Ectodermal cell (in vitro differentiated cells): ENCODE results near the gene CDH13.

ENCODE experiments used
- H3K27ac ChIP-seq: 2 replicates; pipeline ENCODE4 v1.7.0; 2013; ENCODE audit warnings: mild to moderate bottlenecking, low read depth, low read length; ENCODE audit not compliant: insufficient read depth, poor library complexity, severe bottlenecking
- H3K27me3 ChIP-seq: 2 replicates; pipeline ENCODE4 v1.7.0; 2013; ENCODE audit warnings: mild to moderate bottlenecking, low read length; ENCODE audit not compliant: insufficient read depth, control insufficient read depth, poor library complexity, severe bottlenecking
- H3K36me3 ChIP-seq: one replicate; pipeline ENCODE4 v1.7.0; 2013; ENCODE audit warnings: low read length; ENCODE audit not compliant: control insufficient read depth, insufficient read depth
- H3K4me1 ChIP-seq: one replicate; pipeline ENCODE4 v1.7.0; 2013; ENCODE audit warnings: low read length; ENCODE audit not compliant: control insufficient read depth, insufficient read depth
- H3K4me3 ChIP-seq: 2 replicates; pipeline ENCODE4 v1.7.0; 2013; ENCODE audit warnings: low read depth, low read length, control low read depth; ENCODE audit not compliant: insufficient read depth
- H3K9me3 ChIP-seq: 2 replicates; pipeline ENCODE4 v1.7.0; 2013; ENCODE audit warnings: mild to moderate bottlenecking, low read length, moderate library complexity; ENCODE audit not compliant: control insufficient read depth
- WGBS, 2 experiments: methylation state at CpG; one replicate each; pipeline ENCODE4 v1.1.7; 2013; ENCODE audit warnings: missing lambda C conversion rate in 2 of 2; 5-methylcytosine and 5-hydroxymethylcytosine counted together

The CDH13 gene

GRCh38 chr16:82753821-82754220, 127.1 kb downstream of the CDH13 start:
- 96 to 98% methylated on average over 4 of the region's 4 CpGs for WGBS, 2 experiments
- H3K9me3 ChIP-seq: peaks cover 2% of the 10 kb centered on the region

GRCh38 chr16:82754716-82755513, 128.1 kb downstream of the CDH13 start:
- H3K4me1 ChIP-seq: no peaks in the 10 kb centered on the region
- no peak overlapping the region for H3K27ac ChIP-seq
- WGBS, 2 experiments: 79 to 93% methylated on average over 3 of the region's 3 CpGs
- no peaks in the 10 kb centered on the region for H3K27me3 ChIP-seq
- H3K36me3 ChIP-seq: no peaks in the 10 kb centered on the region
- no peaks in the 10 kb centered on the region for H3K9me3 ChIP-seq
- no peak overlapping the region for H3K4me3 ChIP-seq

More at GRCh38 chr16:82753821-82754220, 127.1 kb downstream of the CDH13 start:
- Histone ChIP-seq H3K36me3 (no peaks in the 10 kb centered on the region), H3K27ac (no peak overlapping the region), H3K4me3 (no peak overlapping the region), H3K4me1 (no peaks in the 10 kb centered on the region), H3K27me3 (no peaks in the 10 kb centered on the region)

DNA sequence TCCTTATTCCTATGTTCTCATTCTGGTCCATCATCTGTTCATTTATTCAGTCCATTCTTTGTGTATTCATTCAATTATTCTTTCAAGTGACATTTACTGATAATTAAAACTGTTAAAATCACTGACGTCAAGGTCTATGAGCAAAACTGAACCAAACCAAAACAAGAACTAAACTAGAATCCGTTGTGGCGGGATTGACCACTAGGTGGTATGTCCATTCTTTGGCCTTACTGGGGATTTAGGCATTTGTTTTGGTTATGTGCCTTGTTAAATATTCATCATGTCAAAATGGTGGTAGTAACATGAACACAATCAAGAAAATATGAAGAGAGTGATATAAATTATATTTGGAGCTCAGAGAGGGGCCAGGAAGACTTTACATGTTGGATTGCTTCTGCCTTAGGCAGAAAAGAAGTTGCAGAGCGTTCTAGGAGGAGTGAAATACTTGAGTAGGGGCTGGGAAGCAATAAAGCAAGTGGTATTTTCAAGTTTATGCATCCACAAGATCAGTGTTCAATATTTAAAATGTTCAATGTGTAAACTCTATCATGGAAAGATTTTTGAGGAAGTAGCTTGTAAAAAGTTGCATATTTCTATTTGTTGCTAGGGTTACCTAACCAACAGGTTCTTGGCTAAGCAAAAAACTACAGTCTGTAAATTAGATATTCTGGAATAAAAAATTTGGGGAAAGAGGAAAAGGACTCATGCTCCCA, 129.0 kb downstream of the CDH13 start:
- H3K36me3 ChIP-seq: no peaks in the 10 kb centered on the region
- no peak overlapping the region for H3K4me3 ChIP-seq
- 77 to 80% methylated on average over 4 of the region's 4 CpGs for WGBS, 2 experiments
- no peaks in the 10 kb centered on the region for H3K9me3 ChIP-seq
- no peak overlapping the region for H3K27ac ChIP-seq
- no peaks in the 10 kb centered on the region for H3K4me1 ChIP-seq
- no peaks in the 10 kb centered on the region for H3K27me3 ChIP-seq

GRCh38 chr16:82756283-82756599, 129.5 kb downstream of the CDH13 start:
- no peak overlapping the region for H3K27ac ChIP-seq
- 64 to 67% methylated on average over 3 of the region's 3 CpGs for WGBS, 2 experiments
- no peak overlapping the region for H3K4me3 ChIP-seq
- no peaks in the 10 kb centered on the region for H3K27me3 ChIP-seq
- H3K9me3 ChIP-seq: no peaks in the 10 kb centered on the region
- no peaks in the 10 kb centered on the region for H3K36me3 ChIP-seq
- no peaks in the 10 kb centered on the region for H3K4me1 ChIP-seq

DNA sequence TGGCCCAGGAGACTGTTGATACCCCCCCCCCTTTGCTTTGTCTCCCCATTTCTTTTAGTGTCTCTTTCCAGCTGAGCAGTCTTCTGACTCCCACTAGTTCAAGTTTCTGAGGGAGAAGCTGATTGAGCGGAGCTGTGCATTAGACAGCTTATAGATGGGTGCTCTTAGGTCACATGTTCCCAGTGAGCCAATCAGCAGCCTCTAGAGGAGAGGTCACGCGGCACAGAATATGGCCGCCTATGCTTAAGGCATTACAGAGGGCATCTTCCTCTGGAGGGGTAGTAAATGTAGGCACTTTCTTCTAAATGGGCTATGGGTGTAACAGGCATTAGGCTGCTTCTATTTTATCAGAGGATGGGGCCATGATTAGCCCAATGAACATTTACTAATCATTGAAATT, 131.6 kb downstream of the CDH13 start:
- Histone ChIP-seq H3K36me3 (no peaks in the 10 kb centered on the region), H3K27me3 (no peaks in the 10 kb centered on the region), H3K4me3 (no peak overlapping the region), H3K4me1 (no peaks in the 10 kb centered on the region), H3K9me3 (no peaks in the 10 kb centered on the region), H3K27ac (no peak overlapping the region)
- 98% methylated on average over 4 of the region's 4 CpGs for WGBS, 2 experiments

DNA sequence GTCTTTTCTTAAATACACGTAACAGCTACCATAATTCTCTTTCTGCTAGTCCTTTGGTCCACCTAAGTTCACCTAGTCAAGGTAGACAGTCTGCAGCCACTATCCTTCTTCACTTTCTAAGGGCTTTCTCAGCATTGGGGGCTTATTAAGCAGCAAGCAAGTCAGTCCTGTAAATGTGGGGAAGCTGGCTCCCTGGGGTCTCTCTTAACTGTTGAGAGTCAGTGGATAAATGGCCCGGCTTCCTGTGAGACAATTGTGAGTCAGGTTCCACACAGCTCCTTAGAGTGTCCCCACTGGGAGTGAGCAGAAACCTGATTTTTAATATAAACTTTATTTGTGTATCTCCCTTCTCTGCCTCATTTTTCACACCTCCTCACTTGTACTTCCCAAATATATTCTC, 132.1 kb downstream of the CDH13 start:
- Histone ChIP-seq H3K9me3 (no peaks in the 10 kb centered on the region), H3K4me3 (no peak overlapping the region), H3K27me3 (no peaks in the 10 kb centered on the region), H3K27ac (no peak overlapping the region), H3K36me3 (no peaks in the 10 kb centered on the region), H3K4me1 (no peaks in the 10 kb centered on the region)
- WGBS, 2 experiments: 68 to 69% methylated on average over 2 of the region's 2 CpGs

DNA sequence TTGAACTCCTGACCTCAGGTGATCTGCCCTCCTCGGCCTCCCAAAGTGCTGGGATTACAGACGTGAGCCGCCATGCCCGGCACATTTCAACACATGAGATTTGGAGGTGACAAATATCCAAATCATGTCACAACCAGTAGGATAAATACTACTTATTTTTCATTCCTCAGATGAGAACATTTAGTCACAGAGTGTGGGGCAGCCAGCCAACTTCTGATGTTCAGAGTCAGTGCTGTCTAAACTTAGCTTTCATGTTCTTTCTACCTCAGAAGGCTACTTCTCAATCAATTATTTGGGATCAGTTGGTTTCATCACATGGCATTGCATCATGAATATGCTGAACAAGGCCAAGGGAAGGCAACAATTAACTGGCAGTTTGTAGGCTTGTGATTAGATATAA, 134.5 kb downstream of the CDH13 start:
- no peaks in the 10 kb centered on the region for H3K4me1 ChIP-seq
- no peaks in the 10 kb centered on the region for H3K9me3 ChIP-seq
- WGBS, 2 experiments: 88 to 94% methylated on average over 4 of the region's 4 CpGs
- no peak overlapping the region for H3K27ac ChIP-seq
- no peaks in the 10 kb centered on the region for H3K27me3 ChIP-seq
- H3K36me3 ChIP-seq: no peaks in the 10 kb centered on the region
- H3K4me3 ChIP-seq: no peak overlapping the region

- Histone ChIP-seq H3K27me3 (no peaks in the 10 kb centered on the region), H3K27ac (no peak overlapping the region), H3K4me1 (no peaks in the 10 kb centered on the region), H3K9me3 (no peaks in the 10 kb centered on the region), H3K4me3 (no peak overlapping the region), H3K36me3 (no peaks in the 10 kb centered on the region)
- WGBS, 2 experiments: 92 to 94% methylated on average over 1 to 2 of the region's 3 CpGs
These were observed 135.1 kb downstream of the CDH13 start for GRCh38 chr16:82761858-82762257.

DNA sequence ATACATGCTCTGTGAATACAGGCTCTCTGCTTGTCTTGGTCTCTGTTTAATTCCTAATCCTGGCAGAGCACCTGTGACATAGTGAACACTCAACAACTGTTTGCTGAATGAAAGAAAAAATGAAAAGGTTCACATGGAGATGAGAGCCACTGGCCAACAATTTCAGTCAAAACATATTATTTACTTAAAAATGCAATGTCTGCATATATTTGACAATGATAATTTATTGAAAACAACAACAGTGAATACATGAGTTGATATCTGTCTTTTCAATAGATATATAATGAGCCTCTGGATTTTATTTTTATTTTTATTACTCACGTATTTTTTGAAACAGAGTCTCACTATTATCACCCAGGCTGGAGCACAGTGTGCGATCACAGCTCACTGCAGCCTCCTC, 136.6 kb downstream of the CDH13 start:
- no peak overlapping the region for H3K27ac ChIP-seq
- WGBS, 2 experiments: 95 to 100% methylated on average over 2 of the region's 2 CpGs

DNA sequence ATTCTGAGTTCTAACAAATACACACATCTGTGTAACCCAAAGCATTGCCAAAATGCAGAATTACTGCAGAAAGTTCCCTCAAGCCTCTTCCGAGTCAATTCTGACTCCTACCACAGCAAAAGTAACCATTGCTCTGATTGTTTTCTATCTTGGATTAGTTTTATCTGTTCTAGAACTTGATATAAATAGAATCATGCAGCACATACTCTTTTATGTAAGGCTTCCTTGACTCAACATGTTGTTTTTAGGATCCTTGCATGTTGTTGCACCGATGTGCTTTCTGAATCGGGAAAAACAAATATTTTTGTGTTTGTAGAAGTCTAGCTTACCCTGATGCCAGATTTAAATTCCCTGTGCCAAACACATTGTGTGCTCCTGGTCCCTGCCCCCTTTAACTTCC, 140.4 kb downstream of the CDH13 start:
- no peak overlapping the region for H3K27ac ChIP-seq
- no peak overlapping the region for H3K4me3 ChIP-seq
- no peaks in the 10 kb centered on the region for H3K27me3 ChIP-seq
- 91 to 98% methylated on average over 2 to 3 of the region's 3 CpGs for WGBS, 2 experiments
- no peaks in the 10 kb centered on the region for H3K36me3 ChIP-seq
- H3K9me3 ChIP-seq: no peaks in the 10 kb centered on the region
- H3K4me1 ChIP-seq: no peaks in the 10 kb centered on the region

More for the DNA sequence above, 136.6 kb downstream of the CDH13 start:
- Histone ChIP-seq H3K27me3 (no peaks in the 10 kb centered on the region), H3K36me3 (no peaks in the 10 kb centered on the region), H3K4me3 (no peak overlapping the region), H3K4me1 (no peaks in the 10 kb centered on the region), H3K9me3 (no peaks in the 10 kb centered on the region)
